Occipital lobe (tissue), 3 donors: Measurements from ENCODE around the gene PAK1IP1. TPM values are rescaled to one million over a fixed set of nuclear protein-coding genes. Genes with fewer than 3 reads are reported as not detected.
"Not testable (repeated sequence)": the region's sequence is repeated elsewhere in the genome, so short reads cannot be mapped to it uniquely, and the experiment has no call there.

Experiments
- DNase-seq: peaks from one replicate; lab custom pipeline; 2025; lab: John Stamatoyannopoulos, UW
- small RNA-seq: library from RNA; depleted of rRNA; stranded (forward); fragments of <200 nt; gene quantifications from one replicate; pipeline ENCODE3, GENCODE V24; 2014
- total RNA-seq: library from RNA; depleted of rRNA; stranded (reverse); fragments of >200 nt; gene quantifications from one replicate; pipeline ENCODE4 v1.2.3, GENCODE V29; 2014

PAK1IP1 gene
- total RNA-seq, 1 donor from 2014 or later = 22.1 TPM

DNA sequence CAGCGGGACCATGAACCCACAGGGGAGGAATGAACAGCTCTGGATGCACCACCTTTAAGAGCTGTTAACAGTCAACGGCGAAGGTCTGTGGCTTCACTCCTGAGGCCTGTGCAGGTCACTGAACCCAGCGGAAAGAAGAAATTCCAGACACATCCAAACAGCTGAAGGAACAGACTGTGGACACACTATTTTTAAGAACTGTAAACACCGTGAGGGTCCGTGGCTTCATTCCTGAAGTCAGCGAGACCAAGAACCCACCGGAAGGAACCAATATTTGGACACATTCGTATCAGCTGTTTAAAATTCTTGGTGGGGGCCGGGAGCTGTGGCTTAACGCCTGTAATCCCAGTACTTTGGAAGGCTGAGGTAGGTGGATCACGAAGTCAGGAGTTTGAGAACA is 47.5 kb downstream of the PAK1IP1 start:
- DNase-seq = no peak

DNA sequence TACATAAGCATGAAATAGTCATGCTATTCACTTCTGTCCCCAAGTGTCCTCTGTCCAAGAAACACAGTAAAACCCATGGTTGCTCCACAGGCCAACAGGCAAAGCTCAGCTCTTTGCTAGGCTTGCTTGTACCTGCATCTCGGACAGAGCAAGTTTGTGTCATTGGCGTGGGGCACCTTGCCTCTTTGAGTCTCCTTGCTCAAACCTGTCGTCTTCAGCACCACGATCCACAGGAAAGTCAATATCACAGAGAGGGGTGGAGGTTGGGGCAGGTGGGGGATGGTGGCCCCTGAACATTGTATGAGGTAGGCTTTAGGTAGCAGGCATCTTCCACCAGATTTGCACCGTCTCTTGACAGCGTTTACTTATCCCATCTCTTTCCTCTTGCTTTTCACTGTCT is 48.7 kb downstream of the PAK1IP1 start:
- no peak for DNase-seq

DNA sequence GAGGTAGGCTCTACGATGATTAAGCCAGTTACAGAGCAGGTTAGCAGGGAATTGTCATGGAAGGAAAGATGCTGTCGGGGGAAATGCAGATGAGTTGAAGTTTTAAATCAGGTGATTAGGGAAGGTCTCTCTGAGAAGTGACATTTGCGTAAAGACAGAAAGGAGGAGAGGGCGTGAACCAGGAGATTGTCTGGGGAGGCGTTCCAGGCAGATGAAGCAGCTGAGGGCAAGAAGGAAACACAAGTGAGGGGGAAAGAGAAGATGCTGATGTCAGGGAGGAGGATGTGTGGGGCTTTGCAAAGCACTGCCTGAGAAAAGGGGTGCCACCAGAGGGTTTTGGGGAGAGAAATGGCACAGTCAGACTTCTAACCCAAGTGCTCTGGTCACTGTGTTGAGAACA is 50.3 kb downstream of the PAK1IP1 start:
- no peak for DNase-seq

DNA sequence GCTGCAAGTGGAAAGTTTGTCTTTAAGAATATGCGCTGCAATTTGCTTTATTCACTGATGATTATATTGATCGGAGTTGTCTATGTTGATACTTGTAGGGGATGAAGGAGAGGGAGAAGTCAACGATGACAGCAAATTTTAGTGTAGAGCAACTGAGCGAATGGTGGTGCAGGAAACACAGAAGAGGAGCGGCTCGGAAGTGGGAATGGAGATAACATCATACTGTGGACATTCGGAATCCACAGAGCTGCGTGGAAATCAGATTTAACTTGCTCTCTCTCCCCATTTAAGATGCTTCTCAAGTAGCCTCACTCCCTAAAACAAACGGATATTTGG is 52.1 kb downstream of the PAK1IP1 start:
- no peak for DNase-seq

DNA sequence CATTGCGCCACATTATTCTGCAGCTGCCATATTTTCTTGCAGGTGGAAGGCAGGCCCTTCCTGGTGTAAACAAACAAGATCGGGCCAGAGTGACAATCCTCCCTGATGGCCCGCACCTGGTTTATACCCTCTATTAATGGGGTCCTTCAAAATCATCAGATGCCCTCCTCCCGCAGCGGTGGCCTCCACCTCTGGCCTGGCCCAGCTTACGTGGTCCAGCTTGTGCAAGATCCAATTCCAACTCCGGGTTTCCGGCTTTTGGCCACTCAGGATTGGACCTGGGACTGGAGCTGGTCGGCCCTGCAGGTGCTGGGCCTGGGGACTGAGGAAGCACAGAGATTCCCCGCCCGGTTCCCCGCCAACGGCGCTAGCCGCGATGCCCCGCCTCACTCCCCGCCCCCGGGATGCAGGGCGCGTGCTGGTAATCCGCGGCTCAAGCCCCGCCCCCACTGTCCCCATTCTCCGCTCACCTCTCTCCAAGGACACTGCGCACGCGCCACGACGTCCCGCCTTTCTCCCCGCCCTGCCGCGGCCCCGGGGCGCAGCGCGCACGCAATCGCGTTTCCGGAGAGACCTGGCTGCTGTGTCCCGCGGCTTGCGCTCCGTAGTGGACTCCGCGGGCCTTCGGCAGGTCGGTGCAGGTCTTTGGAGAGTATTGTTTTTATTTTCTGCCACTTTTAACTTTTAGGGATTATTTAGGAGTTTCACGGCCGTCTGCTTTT is 52.6 kb downstream of the PAK1IP1 start, which contains the start of gene TMEM14B:
Gene TMEM14B (plus strand): TSS at position 555 of the 722 bp plus-strand sequence. CDS start 1,441 bp downstream, outside the sequence.
- peak; percentile 97 for DNase-seq

DNA sequence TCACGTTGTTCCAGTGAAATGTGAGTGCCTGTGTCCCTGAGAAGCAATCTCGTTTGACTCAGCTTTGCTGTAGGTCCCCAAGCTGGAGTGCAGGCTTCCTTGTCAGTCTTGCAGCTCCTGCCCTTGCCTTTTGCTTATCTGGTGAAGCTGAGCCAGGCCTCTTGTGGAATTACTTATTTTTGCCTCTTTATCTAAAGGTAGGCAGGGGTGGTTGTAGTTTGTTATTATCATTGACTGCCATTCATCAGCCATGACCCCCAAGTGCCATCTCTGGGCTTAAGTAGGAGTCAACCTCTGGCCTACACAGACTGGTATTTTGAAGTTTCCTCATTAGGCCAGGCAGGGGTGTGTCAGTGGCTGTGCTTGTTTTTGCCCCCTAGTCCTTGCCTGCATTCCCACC is 55.0 kb downstream of the PAK1IP1 start:
- no peak for DNase-seq

DNA sequence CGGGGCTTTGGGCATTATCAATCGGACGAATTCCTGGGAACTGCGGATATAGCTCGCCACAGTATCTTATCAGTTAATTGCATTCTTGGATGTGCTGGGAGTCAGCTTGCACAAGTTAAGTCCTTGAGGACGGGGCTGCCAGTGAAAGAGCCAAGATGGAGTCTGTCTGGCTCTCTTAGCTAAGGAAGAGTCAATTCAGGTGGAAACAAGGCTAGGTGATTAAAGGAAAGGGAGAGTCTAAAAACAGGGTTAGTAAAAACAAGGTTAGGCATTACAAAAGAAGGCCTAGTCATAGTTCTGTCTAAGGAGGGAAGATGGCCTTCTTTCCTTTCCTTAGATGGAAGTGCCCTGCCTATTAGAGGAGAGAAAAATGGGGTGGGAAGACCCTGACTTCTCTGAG is 55.8 kb downstream of the PAK1IP1 start:
- not testable (repeated sequence) for DNase-seq

DNA sequence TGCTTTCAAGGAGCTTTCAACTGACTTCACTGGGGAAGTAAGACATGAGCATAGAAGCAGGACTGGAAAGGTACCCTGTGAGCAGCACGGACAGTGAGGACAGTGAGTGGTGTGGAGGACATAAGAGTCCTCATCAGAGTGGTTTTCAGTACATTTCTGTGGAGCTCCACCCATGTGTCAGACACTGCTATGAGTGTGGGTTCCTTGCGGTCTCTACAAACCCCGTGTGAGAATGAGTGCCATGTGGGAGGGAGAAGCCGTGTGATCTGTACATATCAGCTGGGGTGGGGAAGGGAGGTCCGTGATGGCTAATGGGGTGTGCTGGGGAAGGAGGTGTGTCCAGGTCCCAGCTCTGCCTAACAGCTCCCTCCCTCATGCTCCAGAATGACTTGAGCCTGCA is 57.0 kb downstream of the PAK1IP1 start:
- DNase-seq = not testable (repeated sequence)

DNA sequence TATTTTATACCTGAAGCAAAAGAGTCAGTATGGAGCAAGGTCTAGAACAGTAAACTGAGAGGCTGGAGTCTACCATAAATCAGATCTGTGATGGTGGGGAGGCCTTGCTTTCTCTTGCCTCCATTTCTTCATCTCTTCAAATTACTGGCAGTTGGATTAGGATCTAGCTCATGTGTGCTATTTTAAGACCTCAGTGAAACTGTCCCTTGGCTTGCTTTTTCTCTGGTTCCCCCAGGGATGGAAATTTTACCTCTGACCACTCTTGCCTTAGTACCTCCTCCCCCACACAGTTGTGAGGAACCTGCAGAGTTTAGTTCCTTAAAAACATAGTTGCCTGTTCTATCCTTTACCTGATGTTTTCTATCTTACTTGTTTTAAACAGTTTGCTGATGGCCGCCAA is 61.3 kb downstream of the PAK1IP1 start:
- no peak for DNase-seq

Small RNAs within 50 kb of the gene (small RNA-seq; reads per million reads assigned to genes)
- gene RF00019 (not detected), gene RNA5SP203 (not detected)

Other genes starting within 250 kb of the PAK1IP1 start
- gene GCNT2, start 173.6 kb upstream of the PAK1IP1 start, total RNA-seq = 14.8 TPM
- gene C6orf52, start 356 bp upstream of the PAK1IP1 start, total RNA-seq = 1.7 TPM
- gene TMEM14C, start 28.1 kb downstream of the PAK1IP1 start, total RNA-seq = 34.2 TPM
- 48.8 TPM for gene TMEM14B, start 52.8 kb downstream of the PAK1IP1 start, total RNA-seq
- 0.16 TPM for gene MAK, start 143.6 kb downstream of the PAK1IP1 start, total RNA-seq
- not detected for gene GCM2, start 187.1 kb downstream of the PAK1IP1 start, total RNA-seq
- 9.8 TPM for gene SYCP2L, start 192.1 kb downstream of the PAK1IP1 start, total RNA-seq